ENCODE results near the gene FUT6. TPM values are rescaled to one million over a fixed set of nuclear protein-coding genes. Genes with fewer than 3 reads are reported as not detected.
"Not testable (repeated sequence)": the region's sequence is repeated elsewhere in the genome, so short reads cannot be mapped to it uniquely, and the experiment has no call there.

FUT6 gene
- total RNA-seq, 3 donors from 2014 or later, result 0.73 to 4.3 TPM; not detected in 1

- intact Hi-C loops (cut with DNase I; ENCODE audit: low total_unique reads), result no loop called here
- no peak within 1 kb of the TSS for H3K27ac ChIP-seq
- peaks cover 0 to under 1% of the 10 kb centered on the region in 2 donors for H3K4me1 ChIP-seq
- H3K36me3 ChIP-seq, result no peaks in the 10 kb centered on the region
- no peaks in the 10 kb centered on the region for H3K27me3 ChIP-seq
- no peaks in the 10 kb centered on the region for H3K9me3 ChIP-seq
- no peak for DNase-seq (ENCODE audit: low spot score in 2 of 2)
- TF ChIP-seq POLR2A (IDR thresholded peaks at IDR 0.05) (no peak), POLR2AphosphoS5 (IDR thresholded peaks at IDR 0.05) (no peak)
- TF ChIP-seq, protein P1, sequence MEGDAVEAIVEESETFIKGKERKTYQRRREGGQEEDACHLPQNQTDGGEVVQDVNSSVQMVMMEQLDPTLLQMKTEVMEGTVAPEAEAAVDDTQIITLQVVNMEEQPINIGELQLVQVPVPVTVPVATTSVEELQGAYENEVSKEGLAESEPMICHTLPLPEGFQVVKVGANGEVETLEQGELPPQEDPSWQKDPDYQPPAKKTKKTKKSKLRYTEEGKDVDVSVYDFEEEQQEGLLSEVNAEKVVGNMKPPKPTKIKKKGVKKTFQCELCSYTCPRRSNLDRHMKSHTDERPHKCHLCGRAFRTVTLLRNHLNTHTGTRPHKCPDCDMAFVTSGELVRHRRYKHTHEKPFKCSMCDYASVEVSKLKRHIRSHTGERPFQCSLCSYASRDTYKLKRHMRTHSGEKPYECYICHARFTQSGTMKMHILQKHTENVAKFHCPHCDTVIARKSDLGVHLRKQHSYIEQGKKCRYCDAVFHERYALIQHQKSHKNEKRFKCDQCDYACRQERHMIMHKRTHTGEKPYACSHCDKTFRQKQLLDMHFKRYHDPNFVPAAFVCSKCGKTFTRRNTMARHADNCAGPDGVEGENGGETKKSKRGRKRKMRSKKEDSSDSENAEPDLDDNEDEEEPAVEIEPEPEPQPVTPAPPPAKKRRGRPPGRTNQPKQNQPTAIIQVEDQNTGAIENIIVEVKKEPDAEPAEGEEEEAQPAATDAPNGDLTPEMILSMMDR (IDR thresholded peaks at IDR 0.05), result no peak
- H3K4me3 ChIP-seq, result no peak within 1 kb of the TSS
These were observed 54.8 kb downstream of the FUT6 start, which contains the start of gene PRR22 for GRCh38 chr19:5784581-5785147. PRR22 (minus strand) TSS chr19:5784746; CDS start chr19:5784660, 86 bp downstream.

- TF ChIP-seq POLR2AphosphoS5 (IDR thresholded peaks at IDR 0.05), result no peak
- no peaks in the 10 kb centered on the region for H3K4me1 ChIP-seq
- no peaks in the 10 kb centered on the region for H3K36me3 ChIP-seq
These were observed 56.3 kb downstream of the FUT6 start for GRCh38 chr19:5782945-5783919.

GRCh38 chr19:5782322-5782721 is 57.2 kb downstream of the FUT6 start:
- intact Hi-C loops (cut with DNase I; ENCODE audit: low total_unique reads), result no loop called here
- no peak overlapping the region for H3K27ac ChIP-seq
- no peaks in the 10 kb centered on the region for H3K4me1 ChIP-seq
- no peaks in the 10 kb centered on the region for H3K27me3 ChIP-seq
- no peak for DNase-seq (ENCODE audit: low spot score in 2 of 2)
- no peak overlapping the region for H3K4me3 ChIP-seq
- no peaks in the 10 kb centered on the region for H3K36me3 ChIP-seq
- no peaks in the 10 kb centered on the region for H3K9me3 ChIP-seq
- TF ChIP-seq POLR2A (IDR thresholded peaks at IDR 0.05) (no peak), POLR2AphosphoS5 (IDR thresholded peaks at IDR 0.05) (no peak)
- TF ChIP-seq, protein P1 (IDR thresholded peaks at IDR 0.05), result no peak

More at GRCh38 chr19:5782945-5783919, 56.3 kb downstream of the FUT6 start:
- DNase-seq (ENCODE audit: low spot score in 2 of 2), result no peak
- intact Hi-C loops (cut with DNase I; ENCODE audit: low total_unique reads), result no loop called here
- H3K27ac ChIP-seq, result no peak overlapping the region
- no peaks in the 10 kb centered on the region for H3K27me3 ChIP-seq
- H3K9me3 ChIP-seq, result no peaks in the 10 kb centered on the region
- H3K4me3 ChIP-seq, result no peak overlapping the region

DNA sequence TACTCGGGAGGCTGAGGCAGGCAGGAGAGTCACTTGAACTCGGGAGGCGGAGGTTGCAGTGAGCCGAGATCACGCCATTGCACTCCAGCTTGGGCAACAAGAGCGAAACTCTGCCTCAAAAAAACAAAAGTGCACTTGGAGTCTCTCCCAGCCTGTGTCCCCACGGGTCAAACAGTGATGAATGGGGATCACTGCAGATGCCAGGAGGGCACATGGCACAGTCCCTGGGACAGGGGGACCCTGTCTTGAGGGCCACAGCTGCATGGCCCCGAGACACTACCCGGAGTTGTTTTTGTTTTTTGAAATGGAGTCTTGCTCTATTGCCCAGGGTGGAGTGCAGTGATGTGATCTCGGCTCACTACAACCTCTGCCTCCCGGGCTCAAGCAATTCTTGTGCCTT is 58.6 kb downstream of the FUT6 start:
- H3K9me3 ChIP-seq; H3K36me3 ChIP-seq; H3K27ac ChIP-seq; intact Hi-C loops (cut with DNase I; ENCODE audit: low total_unique reads); H3K4me1 ChIP-seq; DNase-seq (ENCODE audit: low spot score in 2 of 2); H3K27me3 ChIP-seq; H3K4me3 ChIP-seq: not testable (repeated sequence)

Other genes starting within 250 kb of the FUT6 start
- gene SAFB2, start 216.9 kb downstream of the FUT6 start, total RNA-seq, result 10 to 100 TPM; 46.4 to 68.8 (median 62.1) TPM
- 100 to 1,000 TPM in 2 of 3 donors, 10 to 100 TPM in 1; 64.2 to 112 (median 111) TPM for gene SAFB, start 216.6 kb downstream of the FUT6 start, total RNA-seq
- 10 to 100 TPM; 29.4 to 49.5 (median 44.3) TPM for gene MICOS13, start 159.2 kb downstream of the FUT6 start, total RNA-seq
- gene HSD11B1L, start 158.7 kb downstream of the FUT6 start, total RNA-seq, result 10 to 100 TPM; 10.4 to 13.1 (median 11.1) TPM
- gene RPL36, start 149.4 kb downstream of the FUT6 start, total RNA-seq, result 1,000 to 10,000 TPM in 1 of 3 donors, 100 to 1,000 TPM in 2; 687 to 1,274 (median 863) TPM
- gene LONP1, start 119.6 kb downstream of the FUT6 start, total RNA-seq, result 10 to 100 TPM; 48.1 to 66.2 (median 60.6) TPM
- not detected for gene CATSPERD, start 119.1 kb downstream of the FUT6 start, total RNA-seq
- gene PRR22, start 55.0 kb downstream of the FUT6 start, total RNA-seq, result 1 to 10 TPM in 2 of 3 donors, under 1 TPM in 1; 0.64 to 2.0 (median 1.2) TPM
- 10 to 100 TPM; 28.8 to 44.9 (median 37.2) TPM for gene DUS3L, start 48.5 kb downstream of the FUT6 start, total RNA-seq
- gene NRTN, start 34.6 kb downstream of the FUT6 start, total RNA-seq, result 1 to 10 TPM in 2 of 3 donors, under 1 TPM in 1; 0.48 to 1.8 (median 1.6) TPM
- gene FUT3, start 11.7 kb upstream of the FUT6 start, total RNA-seq, result 1 to 10 TPM in 2 of 3 donors, not detected in 1; 1.3 to 2.9 TPM
- not detected for gene FUT5, start 30.8 kb upstream of the FUT6 start, total RNA-seq
- gene NDUFA11, start 64.1 kb upstream of the FUT6 start, total RNA-seq, result 100 to 1,000 TPM; 186 to 278 (median 186) TPM
- 10 to 100 TPM in 1 of 3 donors, 1 to 10 TPM in 2; 6.1 to 11.8 (median 9.2) TPM for gene VMAC, start 65.2 kb upstream of the FUT6 start, total RNA-seq
- gene CAPS, start 74.6 kb upstream of the FUT6 start, total RNA-seq, result 10 to 100 TPM in 2 of 3 donors, 1 to 10 TPM in 1; 9.4 to 19.0 (median 16.4) TPM
- 10 to 100 TPM; 54.4 to 66.2 (median 64.9) TPM for gene RANBP3, start 138.4 kb upstream of the FUT6 start, total RNA-seq